ENCODE measurements around the gene CYRIA.

CYRIA gene

GRCh38 chr2:16650287-16651249 is 15.1 kb downstream of the CYRIA start:
- no peaks in the 10 kb centered on the region for H3K27me3 Mint-ChIP-seq
- H3K36me3 Mint-ChIP-seq, result peaks cover 4 to 17% of the 10 kb centered on the region in 2 donors
- no peaks in the 10 kb centered on the region for H3K9me3 Mint-ChIP-seq
- peak overlapping the region; percentile 69 to 76 for H3K4me3 Mint-ChIP-seq
- peak overlapping the region; percentile 59 for H3K27ac Mint-ChIP-seq
- peaks cover 55 to 86% of the 10 kb centered on the region in 2 donors for H3K4me1 Mint-ChIP-seq
- ATAC-seq (replicated peaks), result peak; percentile 51 to 68
- no peak for DNase-seq

- peak; percentile 19 to 42 for ATAC-seq (replicated peaks)
- Mint-ChIP-seq H3K4me1 (peaks cover 47 to 81% of the 10 kb centered on the region in 2 donors), H3K36me3 (peaks cover 4 to 21% of the 10 kb centered on the region in 2 donors), H3K27me3 (no peaks in the 10 kb centered on the region), H3K4me3 (no peak overlapping the region), H3K9me3 (no peaks in the 10 kb centered on the region), H3K27ac (peak overlapping the region; percentile 65)
- no peak for DNase-seq
These were observed 16.0 kb downstream of the CYRIA start for GRCh38 chr2:16649353-16650286.

- DNase-seq (no peak), ATAC-seq (replicated peaks) (no peak)
- H3K27me3 Mint-ChIP-seq, result no peaks in the 10 kb centered on the region
- peaks cover 4 to 17% of the 10 kb centered on the region in 2 donors for H3K36me3 Mint-ChIP-seq
- H3K27ac Mint-ChIP-seq, result no peak overlapping the region
- H3K4me3 Mint-ChIP-seq, result no peak overlapping the region
- H3K4me1 Mint-ChIP-seq, result peaks cover 45 to 79% of the 10 kb centered on the region in 2 donors
- no peaks in the 10 kb centered on the region for H3K9me3 Mint-ChIP-seq
These were observed 17.5 kb downstream of the CYRIA start for GRCh38 chr2:16647992-16648617.

- DNase-seq, result no peak
- ATAC-seq (replicated peaks), result no peak
- Mint-ChIP-seq H3K9me3 (no peaks in the 10 kb centered on the region), H3K27ac (no peak overlapping the region), H3K27me3 (no peaks in the 10 kb centered on the region), H3K4me3 (no peak overlapping the region), H3K4me1 (peaks cover 50 to 77% of the 10 kb centered on the region in 2 donors), H3K36me3 (peaks cover 6 to 23% of the 10 kb centered on the region in 2 donors)
These were observed 19.7 kb downstream of the CYRIA start for GRCh38 chr2:16645775-16646559.

GRCh38 chr2:16645088-16645487 is 20.5 kb downstream of the CYRIA start:
- peaks cover 46 to 73% of the 10 kb centered on the region in 2 donors for H3K4me1 Mint-ChIP-seq
- no peak overlapping the region for H3K27ac Mint-ChIP-seq
- H3K36me3 Mint-ChIP-seq, result peaks cover 9 to 28% of the 10 kb centered on the region in 2 donors
- no peaks in the 10 kb centered on the region for H3K27me3 Mint-ChIP-seq
- DNase-seq (no peak), ATAC-seq (replicated peaks) (no peak)
- H3K4me3 Mint-ChIP-seq, result no peak overlapping the region
- H3K9me3 Mint-ChIP-seq, result no peaks in the 10 kb centered on the region

- ATAC-seq (replicated peaks) (peak in 1 of 2 donors; percentile 25), DNase-seq (no peak)
- Mint-ChIP-seq H3K4me3 (no peak overlapping the region), H3K27me3 (no peaks in the 10 kb centered on the region), H3K9me3 (no peaks in the 10 kb centered on the region), H3K27ac (peak overlapping the region; percentile 25), H3K4me1 (peaks cover 41 to 70% of the 10 kb centered on the region in 2 donors), H3K36me3 (peaks cover 9 to 25% of the 10 kb centered on the region in 2 donors)
These were observed 21.3 kb downstream of the CYRIA start for GRCh38 chr2:16644221-16644925.

- Mint-ChIP-seq H3K9me3 (no peaks in the 10 kb centered on the region), H3K27ac (no peak overlapping the region), H3K4me3 (no peak overlapping the region), H3K36me3 (peaks cover 13 to 30% of the 10 kb centered on the region in 2 donors), H3K4me1 (peaks cover 45 to 74% of the 10 kb centered on the region in 2 donors), H3K27me3 (no peaks in the 10 kb centered on the region)
- ATAC-seq (replicated peaks), result no peak
- no peak for DNase-seq
These were observed 22.5 kb downstream of the CYRIA start for GRCh38 chr2:16643099-16643498.

- ATAC-seq (replicated peaks) (no peak), DNase-seq (no peak)
- no peaks in the 10 kb centered on the region for H3K27me3 Mint-ChIP-seq
- H3K9me3 Mint-ChIP-seq, result no peaks in the 10 kb centered on the region
- peaks cover 19 to 40% of the 10 kb centered on the region in 2 donors for H3K36me3 Mint-ChIP-seq
- H3K4me3 Mint-ChIP-seq, result no peak overlapping the region
- H3K4me1 Mint-ChIP-seq, result peaks cover 41 to 72% of the 10 kb centered on the region in 2 donors
- peak overlapping the region; percentile 2 for H3K27ac Mint-ChIP-seq
These were observed 23.5 kb downstream of the CYRIA start for GRCh38 chr2:16642088-16642487.

GRCh38 chr2:16641509-16641908 is 24.1 kb downstream of the CYRIA start:
- Mint-ChIP-seq H3K27ac (no peak overlapping the region), H3K4me3 (no peak overlapping the region), H3K9me3 (no peaks in the 10 kb centered on the region), H3K27me3 (no peaks in the 10 kb centered on the region), H3K36me3 (peaks cover 22 to 42% of the 10 kb centered on the region in 2 donors), H3K4me1 (peaks cover 42 to 77% of the 10 kb centered on the region in 2 donors)
- DNase-seq, result no peak
- no peak for ATAC-seq (replicated peaks)

- Mint-ChIP-seq H3K27me3 (no peaks in the 10 kb centered on the region), H3K27ac (no peak overlapping the region), H3K9me3 (no peaks in the 10 kb centered on the region), H3K4me3 (no peak overlapping the region), H3K36me3 (peaks cover 23 to 44% of the 10 kb centered on the region in 2 donors), H3K4me1 (peaks cover 44 to 79% of the 10 kb centered on the region in 2 donors)
- no peak for DNase-seq
- no peak for ATAC-seq (replicated peaks)
These were observed 24.8 kb downstream of the CYRIA start for GRCh38 chr2:16640867-16641266.

- Mint-ChIP-seq H3K27me3 (no peaks in the 10 kb centered on the region), H3K4me3 (no peak overlapping the region), H3K27ac (no peak overlapping the region), H3K4me1 (peaks cover 49 to 80% of the 10 kb centered on the region in 2 donors), H3K36me3 (peaks cover 21 to 38% of the 10 kb centered on the region in 2 donors), H3K9me3 (no peaks in the 10 kb centered on the region)
- no peak for ATAC-seq (replicated peaks)
- no peak for DNase-seq
These were observed 25.5 kb downstream of the CYRIA start for GRCh38 chr2:16640001-16640700.

GRCh38 chr2:16639431-16639830 is 26.2 kb downstream of the CYRIA start:
- DNase-seq, result no peak
- Mint-ChIP-seq H3K4me3 (no peak overlapping the region), H3K36me3 (peaks cover 21 to 35% of the 10 kb centered on the region in 2 donors), H3K27me3 (no peaks in the 10 kb centered on the region), H3K4me1 (peaks cover 49 to 83% of the 10 kb centered on the region in 2 donors), H3K27ac (no peak overlapping the region), H3K9me3 (no peaks in the 10 kb centered on the region)
- no peak for ATAC-seq (replicated peaks)

All from stimulated activated naive B cell treated with anti-CD40 and anti-IgM and Interleukin-4, amounts not matched to agents 10 μg/mL and 1 μg/mL and 100 μg/mL, for 72 hours (primary cell).